ENCODE measurements around the gene CD40. TPM values are rescaled to one million over a fixed set of nuclear protein-coding genes. Genes with fewer than 3 reads are reported as not detected.

CD40 gene
- total RNA-seq, 2 donors from 2014 or later: 1.5 to 7.8 TPM

GRCh38 chr20:46176739-46177378, 58.7 kb downstream of the CD40 start:
- no peaks in the 10 kb centered on the region for H3K4me1 Mint-ChIP-seq
- H3K4me3 Mint-ChIP-seq: no peak overlapping the region
- peaks cover 51% of the 10 kb centered on the region for H3K27me3 Mint-ChIP-seq
- no peak overlapping the region for H3K27ac Mint-ChIP-seq
- ATAC-seq (replicated peaks): no peak
- no peaks in the 10 kb centered on the region for H3K9me3 Mint-ChIP-seq
- no peaks in the 10 kb centered on the region for H3K36me3 Mint-ChIP-seq (ENCODE audit: low read depth)

GRCh38 chr20:46177768-46178167, 59.7 kb downstream of the CD40 start:
- Mint-ChIP-seq H3K36me3 (ENCODE audit: low read depth) (no peaks in the 10 kb centered on the region), H3K27me3 (peaks cover 45% of the 10 kb centered on the region), H3K9me3 (no peaks in the 10 kb centered on the region), H3K4me3 (no peak overlapping the region), H3K27ac (no peak overlapping the region), H3K4me1 (no peaks in the 10 kb centered on the region)
- no peak for ATAC-seq (replicated peaks)

DNA sequence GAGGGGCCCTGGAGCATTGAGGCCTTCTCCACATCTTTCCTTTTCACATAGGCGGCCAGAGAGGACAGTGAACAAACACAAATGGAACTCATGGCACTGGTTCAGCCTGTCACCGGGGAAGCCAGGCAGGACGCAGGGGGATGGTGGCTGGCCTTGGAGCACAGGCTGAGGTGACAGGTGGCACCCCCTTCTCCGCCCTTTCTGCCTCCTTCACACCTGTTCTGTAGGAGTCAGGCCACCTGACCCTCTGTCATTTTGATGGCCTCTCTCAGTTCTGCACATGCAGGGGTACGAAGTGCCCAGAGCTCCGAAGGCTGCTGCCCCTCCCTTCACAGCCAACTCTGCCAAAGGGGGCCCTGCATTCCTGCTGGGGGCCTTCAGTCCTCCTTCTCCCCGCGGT, 60.8 kb downstream of the CD40 start:
- Mint-ChIP-seq H3K9me3 (no peaks in the 10 kb centered on the region), H3K4me3 (no peak overlapping the region), H3K27me3 (peaks cover 35% of the 10 kb centered on the region), H3K36me3 (ENCODE audit: low read depth) (no peaks in the 10 kb centered on the region), H3K27ac (no peak overlapping the region), H3K4me1 (no peaks in the 10 kb centered on the region)
- ATAC-seq (replicated peaks): no peak

Other genes with a start within 250 kb of the CD40 start
- gene ZSWIM1, start 237.1 kb upstream of the CD40 start, total RNA-seq: 10 to 100 TPM in 1 of 2 donors, 1 to 10 TPM in 1; 7.8 to 16.0 TPM
- gene SPATA25, start 230.7 kb upstream of the CD40 start, total RNA-seq: under 1 TPM; 0.69 to 0.74 TPM
- 1 to 10 TPM; 1.7 to 2.1 TPM for gene NEURL2, start 227.1 kb upstream of the CD40 start, total RNA-seq
- gene CTSA, start 227.0 kb upstream of the CD40 start, total RNA-seq: 100 to 1,000 TPM; 117 to 152 TPM
- gene PLTP, start 206.2 kb upstream of the CD40 start, total RNA-seq: 10 to 100 TPM in 1 of 2 donors, 1 to 10 TPM in 1; 6.6 to 12.1 TPM
- gene PCIF1, start 183.6 kb upstream of the CD40 start, total RNA-seq: 10 to 100 TPM; 33.1 to 34.3 TPM
- 10 to 100 TPM; 46.0 to 53.9 TPM for gene ZNF335, start 146.1 kb upstream of the CD40 start, total RNA-seq
- not detected for gene MMP9, start 109.4 kb upstream of the CD40 start, total RNA-seq
- under 1 TPM in 1 of 2 donors, not detected in 1; 0.61 TPM for gene SLC12A5, start 89.1 kb upstream of the CD40 start, total RNA-seq
- gene NCOA5, start 28.4 kb upstream of the CD40 start, total RNA-seq: 10 to 100 TPM; 16.4 to 31.6 TPM
- not detected for gene CDH22, start 190.2 kb downstream of the CD40 start, total RNA-seq